Osteocyte (in vitro differentiated cells): ENCODE measurements around the gene ZBTB26. TPM values are rescaled to one million over a fixed set of nuclear protein-coding genes. Genes with fewer than 3 reads are reported as not detected.

Experiments used
- DNase-seq: peaks from one replicate; pipeline ENCODE4 v3.0.0; 2021; ENCODE audit warnings: mixed read lengths; ENCODE audit not compliant: unreplicated experiment; ENCODE audit errors: extremely low spot score
- H3K27ac Mint-ChIP-seq: one replicate; pipeline ENCODE4 v1.8.0; 2021; ENCODE audit warnings: mild to moderate bottlenecking, mixed read lengths; ENCODE audit not compliant: unreplicated experiment
- H3K27me3 Mint-ChIP-seq: one replicate; pipeline ENCODE4 v1.8.0; 2021; ENCODE audit warnings: mixed read lengths; ENCODE audit not compliant: unreplicated experiment
- H3K36me3 Mint-ChIP-seq: one replicate; pipeline ENCODE4 v1.8.0; 2021; ENCODE audit warnings: mixed read lengths; ENCODE audit not compliant: unreplicated experiment
- H3K4me1 Mint-ChIP-seq: one replicate; pipeline ENCODE4 v1.8.0; 2021; ENCODE audit warnings: mixed read lengths; ENCODE audit not compliant: unreplicated experiment
- H3K4me3 Mint-ChIP-seq: one replicate; pipeline ENCODE4 v1.8.0; 2021; ENCODE audit warnings: mild to moderate bottlenecking, moderate library complexity, mixed read lengths; ENCODE audit not compliant: unreplicated experiment
- H3K9me3 Mint-ChIP-seq: one replicate; pipeline ENCODE4 v1.8.0; 2021; ENCODE audit warnings: mixed read lengths; ENCODE audit not compliant: unreplicated experiment
- CTCF ChIP-seq: fragments of 200-600 bp; sonication (generic); IDR thresholded peaks from 2 replicates; pipeline ENCODE4 v1.5.0; 2021; ENCODE audit warnings: antibody characterized with exemption, mild to moderate bottlenecking, moderate library complexity
- total RNA-seq: library from RNA; stranded (reverse); gene quantifications from 2 replicates; pipeline ENCODE4 v1.2.1, GENCODE V29; 2021

ZBTB26 gene
- total RNA-seq, 1 donor from 2014 or later = 9.0 TPM

GRCh38 chr9:122866079-122866478 is 65.2 kb downstream of the ZBTB26 start:
- Mint-ChIP-seq H3K4me3 (no peak overlapping the region), H3K27ac (no peak overlapping the region), H3K27me3 (no peaks in the 10 kb centered on the region), H3K9me3 (no peaks in the 10 kb centered on the region), H3K4me1 (peaks cover 2% of the 10 kb centered on the region), H3K36me3 (peaks cover 36% of the 10 kb centered on the region)
- no peak for DNase-seq
- TF ChIP-seq CTCF = no peak

Other genes starting within 250 kb of the ZBTB26 start
- not detected in 2 replicates for gene OR1L4, start 207.5 kb downstream of the ZBTB26 start, total RNA-seq
- not detected in 2 replicates for gene OR1L6, start 189.2 kb downstream of the ZBTB26 start, total RNA-seq
- not detected in 2 replicates for gene OR5C1, start 142.6 kb downstream of the ZBTB26 start, total RNA-seq
- not detected in 2 replicates for gene OR1K1, start 131.4 kb downstream of the ZBTB26 start, total RNA-seq
- gene PDCL, start 102.9 kb downstream of the ZBTB26 start, total RNA-seq = 27.4 and 30.6 TPM in 2 replicates
- 74.1 and 74.4 TPM in 2 replicates for gene RC3H2, start 26.2 kb downstream of the ZBTB26 start, total RNA-seq
- gene ZBTB6, start 18.2 kb downstream of the ZBTB26 start, total RNA-seq = 7.6 and 9.1 TPM in 2 replicates
- gene RABGAP1, start 9.5 kb upstream of the ZBTB26 start, total RNA-seq = 88.4 and 92.9 TPM in 2 replicates
- 3.4 and 4.3 TPM in 2 replicates for gene GPR21, start 102.2 kb upstream of the ZBTB26 start, total RNA-seq